ENCODE measurements around the gene EIF3A. TPM values are rescaled to one million over a fixed set of nuclear protein-coding genes. Genes with fewer than 3 reads are reported as not detected.

Gene EIF3A
- total RNA-seq, 6 donors from 2014 or later = 90.2 to 138 (median 107) TPM

- H3K36me3 ChIP-seq = no peaks in the 10 kb centered on the region
- TF ChIP-seq POLR2AphosphoS5 (IDR thresholded peaks at IDR 0.05) (no peak), EP300 (IDR thresholded peaks at IDR 0.05) (no peak), POLR2A (IDR thresholded peaks at IDR 0.05) (no peak), CTCF (IDR thresholded peaks at IDR 0.05) (no peak)
Measured at GRCh38 chr10:118986815-118987790, 93.5 kb downstream of the EIF3A start.

GRCh38 chr10:118985576-118985975, 95.0 kb downstream of the EIF3A start:
- no peak overlapping the region for H3K27ac ChIP-seq
- H3K4me1 ChIP-seq = no peaks in the 10 kb centered on the region
- H3K9me3 ChIP-seq = peaks cover 4 to 14% (median 9%) of the 10 kb centered on the region in 4 donors
- no peaks in the 10 kb centered on the region for H3K27me3 ChIP-seq
- TF ChIP-seq POLR2A (IDR thresholded peaks at IDR 0.05) (no peak), CTCF (IDR thresholded peaks at IDR 0.05) (no peak), POLR2AphosphoS5 (IDR thresholded peaks at IDR 0.05) (no peak), EP300 (IDR thresholded peaks at IDR 0.05) (no peak)
- no peak overlapping the region for H3K4me3 ChIP-seq
- no peak for DNase-seq
- H3K36me3 ChIP-seq = no peaks in the 10 kb centered on the region
- no peak for ATAC-seq (ENCODE audit: low FRiP score in 2 of 2)
- 91 to 92% methylated on average over 2 of the region's 2 CpGs for WGBS, 2 donors

More at GRCh38 chr10:118986815-118987790, 93.5 kb downstream of the EIF3A start:
- H3K4me3 ChIP-seq = no peak overlapping the region
- peaks cover 4 to 14% (median 9%) of the 10 kb centered on the region in 4 donors for H3K9me3 ChIP-seq
- no peak for DNase-seq
- H3K4me1 ChIP-seq = no peaks in the 10 kb centered on the region
- H3K27me3 ChIP-seq = no peaks in the 10 kb centered on the region
- no peak overlapping the region for H3K27ac ChIP-seq
- 72 to 83% methylated on average over 7 of the region's 7 CpGs for WGBS, 2 donors
- no peak for ATAC-seq (ENCODE audit: low FRiP score in 2 of 2)

Small RNA genes lying within 50 kb of the gene (small RNA-seq; reads per million reads assigned to genes)
- gene AL355598.1 = 0 reads per million in 4 donors
- gene RF00413 = 0 reads per million in 4 donors
- gene SNORA19 = 0 reads per million in 4 donors

Other genes starting within 250 kb of the EIF3A start
- gene NANOS1, start 51.1 kb downstream of the EIF3A start, total RNA-seq = 1 to 10 TPM in 3 of 6 donors, under 1 TPM in 1, not detected in 2; 0.69 to 3.0 (median 1.9) TPM
- gene DENND10, start 23.3 kb upstream of the EIF3A start, total RNA-seq = 10 to 100 TPM; 17.8 to 53.5 (median 29.9) TPM
- 10 to 100 TPM in 5 of 6 donors, 1 to 10 TPM in 1; 4.4 to 47.1 (median 19.0) TPM for gene SFXN4, start 84.9 kb upstream of the EIF3A start, total RNA-seq
- 100 to 1,000 TPM in 1 of 6 donors, 10 to 100 TPM in 5; 29.9 to 104 (median 85.1) TPM for gene PRDX3, start 98.0 kb upstream of the EIF3A start, total RNA-seq
- gene GRK5, start 126.8 kb upstream of the EIF3A start, total RNA-seq = 10 to 100 TPM; 38.6 to 80.9 (median 61.1) TPM

All from upper lobe of left lung (tissue), 6 donors.